GM19240 (cell line): Measurements from ENCODE around the gene SPRY2.

Experiments used
- DNase-seq: peaks from one replicate; pipeline ENCODE4 v3.0.0; 2011; ENCODE audit warnings: low spot score; ENCODE audit not compliant: insufficient read length

The SPRY2 gene

GRCh38 chr13:80313668-80314256 lies 27.2 kb downstream of the SPRY2 start:
- no peak for DNase-seq

- no peak for DNase-seq
Measured at GRCh38 chr13:80312967-80313366, 28.0 kb downstream of the SPRY2 start.

GRCh38 chr13:80312012-80312704 lies 28.8 kb downstream of the SPRY2 start:
- DNase-seq: no peak

- DNase-seq: no peak
Measured at GRCh38 chr13:80309926-80310325, 31.0 kb downstream of the SPRY2 start.

GRCh38 chr13:80307401-80307987 lies 33.4 kb downstream of the SPRY2 start:
- no peak for DNase-seq

- no peak for DNase-seq
Measured at GRCh38 chr13:80306337-80306972, 34.5 kb downstream of the SPRY2 start.

GRCh38 chr13:80305737-80306136 lies 35.2 kb downstream of the SPRY2 start:
- DNase-seq: no peak

- DNase-seq: no peak
Measured at GRCh38 chr13:80303225-80303811, 37.6 kb downstream of the SPRY2 start.

GRCh38 chr13:80299046-80299445 lies 41.9 kb downstream of the SPRY2 start:
- no peak for DNase-seq

GRCh38 chr13:80297503-80297902 lies 43.4 kb downstream of the SPRY2 start:
- no peak for DNase-seq

GRCh38 chr13:80297094-80297493 lies 43.8 kb downstream of the SPRY2 start:
- DNase-seq: no peak

GRCh38 chr13:80296638-80297037 lies 44.3 kb downstream of the SPRY2 start:
- no peak for DNase-seq

GRCh38 chr13:80290591-80290990 lies 50.3 kb downstream of the SPRY2 start:
- no peak for DNase-seq
